OCI-LY3 (cell line): ENCODE data around the gene ACSM6.

Source experiments
- H2AFZ ChIP-seq: fragments of 200-600, 300-600 bp; shearing (Covaris generic); 2 replicates; pipeline ENCODE4 v1.6.0; 2014; ENCODE audit warnings: antibody characterized with exemption, low read depth, low read length
- H3K27ac ChIP-seq: fragments of 200-600, 300-600 bp; sonication (generic); 2 replicates; pipeline ENCODE4 v1.5.1; 2014; ENCODE audit warnings: mild to moderate bottlenecking, low read length, moderate library complexity, mixed read lengths
- H3K27me3 ChIP-seq: fragments of 200-600, 300-600 bp; sonication (generic); 2 replicates; pipeline ENCODE4 v1.6.1; 2014; ENCODE audit warnings: low read depth, low read length, mixed read lengths
- H3K36me3 ChIP-seq: fragments of 200-600, 300-600 bp; sonication (generic); replicated peaks from 2 replicates; pipeline ENCODE3; 2014; ENCODE audit warnings: low read depth, low read length, mixed read lengths
- H3K4me1 ChIP-seq: fragments of 300-600, 200-600 bp; sonication (generic); 2 replicates; pipeline ENCODE4 v1.6.1; 2014; ENCODE audit warnings: low read length, mixed read lengths
- H3K4me2 ChIP-seq: fragments of 200-600, 300-600 bp; sonication (generic); 2 replicates; pipeline ENCODE4 v1.6.1; 2014; ENCODE audit warnings: low read length, mixed read lengths
- H3K4me3 ChIP-seq: fragments of 300-600, 200-600 bp; sonication (generic); 2 replicates; pipeline ENCODE4 v1.5.1; 2014; ENCODE audit warnings: antibody characterized with exemption, mild to moderate bottlenecking, low read length, moderate library complexity
- H3K79me2 ChIP-seq: fragments of 300-600, 200-600 bp; shearing (Covaris generic); 2 replicates; pipeline ENCODE4 v1.6.1; 2014; ENCODE audit warnings: mild to moderate bottlenecking, low read length, mixed read lengths
- H3K9ac ChIP-seq: fragments of 300-600, 200-600 bp; shearing (Covaris generic); 2 replicates; pipeline ENCODE4 v1.6.0; 2014; ENCODE audit warnings: mild to moderate bottlenecking, low read length, moderate library complexity
- H3K9me3 ChIP-seq: fragments of 200-600, 300-600 bp; shearing (Covaris generic); 2 replicates; pipeline ENCODE4 v1.6.1; 2014; ENCODE audit warnings: low read length, mixed read lengths; ENCODE audit not compliant: insufficient read depth
- H4K20me1 ChIP-seq: fragments of 200-600, 300-600 bp; sonication (generic); 2 replicates; pipeline ENCODE4 v1.6.1; 2016; ENCODE audit warnings: low read length, mixed read lengths; ENCODE audit not compliant: insufficient read depth
- EZH2phosphoT487 ChIP-seq: fragments of 200-600 bp; shearing (Covaris generic); IDR thresholded peaks from 2 replicates; pipeline ENCODE4 v1.6.1; 2018; ENCODE audit warnings: antibody characterized with exemption, mixed run types, low read depth
- TF ChIP-seq, protein P1 (sequence below): fragments of 200-600, 300-600 bp; sonication (generic); IDR thresholded peaks from 2 replicates; pipeline ENCODE4 v1.5.1; 2014; ENCODE audit warnings: antibody characterized with exemption, low read length, low read depth

Gene ACSM6

DNA sequence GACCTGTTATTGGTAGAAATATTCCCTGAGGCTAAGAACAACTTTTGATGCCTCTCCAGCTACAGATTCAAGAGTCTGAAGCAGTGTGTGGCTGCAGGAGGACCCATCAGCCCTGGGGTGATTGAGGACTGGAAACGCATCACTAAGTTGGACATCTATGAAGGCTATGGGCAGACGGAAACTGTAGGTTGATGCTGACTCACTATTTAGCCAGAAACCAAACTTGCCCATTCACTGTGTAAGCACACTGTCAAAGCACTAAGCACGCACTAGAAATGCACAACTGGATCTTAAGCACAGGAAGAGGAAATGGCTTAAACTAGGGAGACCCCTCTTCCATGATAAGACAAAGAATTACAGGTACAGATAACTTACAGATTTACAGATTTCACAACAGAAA, 20.8 kb downstream of the ACSM6 start:
- Histone ChIP-seq H3K27me3 (no peaks in the 10 kb centered on the region), H3K9ac (no peak overlapping the region), H3K79me2 (no peaks in the 10 kb centered on the region), H3K4me3 (no peak overlapping the region), H3K27ac (no peak overlapping the region), H3K4me2 (no peak overlapping the region), H2AFZ (no peak overlapping the region), H3K36me3 (no peaks in the 10 kb centered on the region), H3K9me3 (no peaks in the 10 kb centered on the region), H4K20me1 (no peaks in the 10 kb centered on the region), H3K4me1 (no peaks in the 10 kb centered on the region)
- TF ChIP-seq, protein P1, sequence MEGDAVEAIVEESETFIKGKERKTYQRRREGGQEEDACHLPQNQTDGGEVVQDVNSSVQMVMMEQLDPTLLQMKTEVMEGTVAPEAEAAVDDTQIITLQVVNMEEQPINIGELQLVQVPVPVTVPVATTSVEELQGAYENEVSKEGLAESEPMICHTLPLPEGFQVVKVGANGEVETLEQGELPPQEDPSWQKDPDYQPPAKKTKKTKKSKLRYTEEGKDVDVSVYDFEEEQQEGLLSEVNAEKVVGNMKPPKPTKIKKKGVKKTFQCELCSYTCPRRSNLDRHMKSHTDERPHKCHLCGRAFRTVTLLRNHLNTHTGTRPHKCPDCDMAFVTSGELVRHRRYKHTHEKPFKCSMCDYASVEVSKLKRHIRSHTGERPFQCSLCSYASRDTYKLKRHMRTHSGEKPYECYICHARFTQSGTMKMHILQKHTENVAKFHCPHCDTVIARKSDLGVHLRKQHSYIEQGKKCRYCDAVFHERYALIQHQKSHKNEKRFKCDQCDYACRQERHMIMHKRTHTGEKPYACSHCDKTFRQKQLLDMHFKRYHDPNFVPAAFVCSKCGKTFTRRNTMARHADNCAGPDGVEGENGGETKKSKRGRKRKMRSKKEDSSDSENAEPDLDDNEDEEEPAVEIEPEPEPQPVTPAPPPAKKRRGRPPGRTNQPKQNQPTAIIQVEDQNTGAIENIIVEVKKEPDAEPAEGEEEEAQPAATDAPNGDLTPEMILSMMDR: no peak
- no peak for TF ChIP-seq EZH2phosphoT487

- Histone ChIP-seq H3K9me3 (no peaks in the 10 kb centered on the region), H3K79me2 (no peaks in the 10 kb centered on the region)
Measured at GRCh38 chr10:95217476-95217875, 23.4 kb downstream of the ACSM6 start.

GRCh38 chr10:95220539-95220938, 26.5 kb downstream of the ACSM6 start:
- Histone ChIP-seq H3K4me2 (no peak overlapping the region), H2AFZ (no peak overlapping the region), H4K20me1 (no peaks in the 10 kb centered on the region), H3K27me3 (no peaks in the 10 kb centered on the region), H3K9me3 (no peaks in the 10 kb centered on the region), H3K4me3 (no peak overlapping the region), H3K36me3 (no peaks in the 10 kb centered on the region), H3K9ac (no peak overlapping the region), H3K27ac (no peak overlapping the region), H3K79me2 (no peaks in the 10 kb centered on the region), H3K4me1 (no peaks in the 10 kb centered on the region)
- TF ChIP-seq, protein P1: no peak
- no peak for TF ChIP-seq EZH2phosphoT487

More at GRCh38 chr10:95217476-95217875, 23.4 kb downstream of the ACSM6 start:
- Histone ChIP-seq H3K27me3 (no peaks in the 10 kb centered on the region), H2AFZ (no peak overlapping the region), H3K4me2 (no peak overlapping the region), H3K4me3 (no peak overlapping the region), H4K20me1 (no peaks in the 10 kb centered on the region), H3K9ac (no peak overlapping the region), H3K27ac (no peak overlapping the region), H3K36me3 (no peaks in the 10 kb centered on the region), H3K4me1 (no peaks in the 10 kb centered on the region)
- TF ChIP-seq EZH2phosphoT487: no peak
- TF ChIP-seq, protein P1: no peak

GRCh38 chr10:95221124-95221523, 27.1 kb downstream of the ACSM6 start:
- Histone ChIP-seq H3K27ac (no peak overlapping the region), H3K79me2 (no peaks in the 10 kb centered on the region), H3K4me2 (no peak overlapping the region), H3K9me3 (no peaks in the 10 kb centered on the region), H3K27me3 (no peaks in the 10 kb centered on the region), H4K20me1 (no peaks in the 10 kb centered on the region), H3K9ac (no peak overlapping the region), H3K4me3 (no peak overlapping the region), H3K4me1 (no peaks in the 10 kb centered on the region), H2AFZ (no peak overlapping the region), H3K36me3 (no peaks in the 10 kb centered on the region)
- no peak for TF ChIP-seq EZH2phosphoT487
- TF ChIP-seq, protein P1: no peak
